Frontal cortex (tissue), 4 donors: Measurements from ENCODE around the gene ZBTB48. TPM values are rescaled to one million over a fixed set of nuclear protein-coding genes. Genes with fewer than 3 reads are reported as not detected.

Source experiments
- DNase-seq, 2 donors: peaks; one replicate each; pipeline ENCODE4 v3.0.0; 2012; ENCODE audit warnings: low spot score in 2 of 2
- FAIRE-seq: peaks from 2 replicates; lab custom pipeline; 2012; peaks lifted over from hg19 to GRCh38; lab: Jason Lieb, UNC
- total RNA-seq: library from RNA; depleted of rRNA; stranded (reverse); fragments of >200 nt; gene quantifications from one replicate; pipeline ENCODE4 v1.2.3, GENCODE V29; 2014
- donor health status: control.
- donor health status: control.
- donor health status: control.

The ZBTB48 gene
- total RNA-seq, 1 donor from 2014 or later, result 11.4 TPM

- no peak for DNase-seq
- no peak for FAIRE-seq
Measured at GRCh38 chr1:6603238-6603914, 23.6 kb downstream of the ZBTB48 start.

DNA sequence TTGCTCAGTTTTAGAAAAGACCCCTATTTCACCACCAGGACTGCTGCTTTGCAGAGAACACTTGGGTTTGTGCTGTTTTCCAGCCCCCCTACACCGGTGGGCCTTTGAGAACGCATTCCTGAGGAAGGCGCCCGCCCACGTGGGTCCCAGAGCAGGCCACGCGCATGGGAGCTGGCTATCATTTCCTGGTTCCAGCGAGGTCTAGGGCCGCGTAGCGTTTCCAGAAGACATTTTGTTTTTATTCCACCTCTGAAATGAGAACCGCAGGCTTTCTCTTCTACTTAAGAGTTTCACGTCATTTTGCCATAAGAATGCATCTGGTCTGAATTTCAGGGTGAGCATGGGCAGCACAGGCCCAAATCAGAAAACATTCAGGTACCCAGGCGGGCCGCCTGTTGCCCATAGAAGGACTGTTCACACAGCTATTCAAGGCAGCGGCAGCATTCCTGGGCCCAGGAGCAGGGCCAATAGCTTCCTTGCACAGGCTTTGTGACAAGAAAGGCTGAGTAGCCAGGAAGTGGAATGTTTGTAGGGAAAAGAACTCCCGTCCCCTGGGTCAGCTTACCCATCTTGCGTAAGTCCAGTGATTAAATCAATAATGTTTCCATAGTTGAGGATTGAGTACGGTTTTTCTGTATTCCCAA, 24.2 kb downstream of the ZBTB48 start:
- FAIRE-seq (no peak), DNase-seq (no peak)

- no peak for DNase-seq
- no peak for FAIRE-seq
Measured at GRCh38 chr1:6612641-6613360, 33.0 kb downstream of the ZBTB48 start.

- DNase-seq, result peak; percentile 98 to 100
- FAIRE-seq, result no peak
Measured at GRCh38 chr1:6613361-6614018, 33.7 kb downstream of the ZBTB48 start, which contains the start of gene PHF13. TSS of gene PHF13 (plus strand) at chr1:6613731. CDS start at chr1:6614067, 336 bp downstream.

DNA sequence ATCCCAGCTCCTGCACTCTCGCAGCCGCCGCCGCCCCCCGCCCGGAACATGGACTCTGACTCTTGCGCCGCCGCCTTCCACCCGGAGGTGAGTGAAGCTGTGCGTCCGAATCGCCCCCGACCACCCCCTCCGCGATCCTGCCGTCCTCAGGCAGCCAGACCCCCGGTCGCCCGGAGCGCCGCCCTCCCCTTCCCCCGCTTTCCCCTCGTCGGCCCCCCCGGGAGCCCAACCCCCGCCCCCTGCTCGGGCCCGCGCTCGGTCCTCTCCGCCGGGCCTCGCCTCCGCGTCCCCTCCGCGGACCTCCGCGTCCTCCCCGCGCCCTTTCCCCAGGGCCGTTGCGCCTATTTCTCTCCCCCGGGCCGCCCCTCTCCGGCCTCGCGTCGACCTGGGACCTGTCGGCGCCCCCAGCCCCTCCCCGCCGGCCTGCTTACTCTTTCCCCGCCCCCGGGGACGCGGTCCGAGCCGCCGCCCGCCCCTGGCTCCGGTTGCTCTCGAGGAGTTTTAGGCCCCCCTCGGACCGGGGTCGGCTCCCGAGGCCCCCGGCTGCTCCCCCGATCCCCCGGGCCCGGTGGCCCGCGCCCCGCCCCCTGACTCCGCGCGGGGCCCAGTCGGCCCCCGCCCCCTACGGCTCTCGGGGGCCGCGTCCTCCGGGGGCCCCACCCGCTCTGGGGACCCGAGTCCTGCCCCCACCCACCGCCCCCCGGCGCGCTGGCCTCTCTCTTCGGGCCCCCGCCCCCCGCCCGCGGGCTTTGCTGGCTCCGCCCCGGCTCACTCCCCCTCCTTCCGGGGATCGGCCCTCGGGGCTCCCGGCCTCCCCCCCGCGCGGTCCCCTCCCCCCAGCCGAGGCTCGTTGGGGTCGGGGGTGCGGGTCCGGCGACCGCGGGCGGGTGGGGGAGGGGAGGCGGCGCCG, 34.5 kb downstream of the ZBTB48 start:
- DNase-seq (peak; percentile 87 to 90), FAIRE-seq (no peak)

DNA sequence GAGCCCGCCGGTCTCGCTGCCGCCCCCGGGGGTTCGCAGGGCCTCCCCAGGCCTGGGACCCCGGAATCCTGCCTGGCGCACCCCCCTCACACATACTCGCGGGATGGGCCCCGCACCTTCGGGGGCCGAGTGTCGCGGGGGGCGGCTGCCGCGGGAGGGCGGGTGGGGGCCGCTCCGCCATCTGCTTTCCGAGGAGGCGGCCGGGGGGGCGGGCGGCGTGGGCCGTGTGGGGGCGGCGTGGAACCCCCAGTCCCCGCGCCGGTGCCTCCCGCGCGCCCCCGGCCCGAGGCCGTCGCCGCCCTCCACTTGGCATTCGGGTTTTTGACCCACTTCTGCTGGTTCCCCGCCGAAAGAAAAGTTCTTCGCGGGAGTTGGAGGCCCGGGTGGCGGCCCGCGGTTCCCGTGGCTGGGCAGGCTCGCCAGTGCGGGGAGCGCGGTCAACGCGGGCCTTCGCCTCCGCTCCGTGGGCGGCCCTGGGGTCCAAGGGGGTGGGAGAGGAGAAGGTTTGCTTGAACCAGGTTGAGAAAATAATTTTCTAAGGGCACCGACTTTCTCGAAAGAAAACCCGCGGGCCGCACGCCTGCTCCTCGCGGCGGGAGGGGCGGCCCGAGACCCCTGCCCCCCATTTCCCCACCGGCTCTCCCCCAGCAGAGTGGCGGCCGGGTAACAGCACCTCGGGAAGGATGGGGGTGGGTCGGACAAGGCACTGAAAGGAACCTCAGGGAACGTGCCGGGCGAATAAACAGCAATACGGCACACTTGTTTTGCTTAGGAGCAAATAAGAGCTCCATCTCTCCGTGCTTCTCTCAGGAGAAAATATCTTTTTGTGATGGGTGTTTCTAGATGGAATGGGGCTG, 35.4 kb downstream of the ZBTB48 start:
- FAIRE-seq (no peak), DNase-seq (peak; percentile 58 to 59)

GRCh38 chr1:6619045-6619444, 39.3 kb downstream of the ZBTB48 start:
- FAIRE-seq, result no peak
- DNase-seq, result no peak

DNA sequence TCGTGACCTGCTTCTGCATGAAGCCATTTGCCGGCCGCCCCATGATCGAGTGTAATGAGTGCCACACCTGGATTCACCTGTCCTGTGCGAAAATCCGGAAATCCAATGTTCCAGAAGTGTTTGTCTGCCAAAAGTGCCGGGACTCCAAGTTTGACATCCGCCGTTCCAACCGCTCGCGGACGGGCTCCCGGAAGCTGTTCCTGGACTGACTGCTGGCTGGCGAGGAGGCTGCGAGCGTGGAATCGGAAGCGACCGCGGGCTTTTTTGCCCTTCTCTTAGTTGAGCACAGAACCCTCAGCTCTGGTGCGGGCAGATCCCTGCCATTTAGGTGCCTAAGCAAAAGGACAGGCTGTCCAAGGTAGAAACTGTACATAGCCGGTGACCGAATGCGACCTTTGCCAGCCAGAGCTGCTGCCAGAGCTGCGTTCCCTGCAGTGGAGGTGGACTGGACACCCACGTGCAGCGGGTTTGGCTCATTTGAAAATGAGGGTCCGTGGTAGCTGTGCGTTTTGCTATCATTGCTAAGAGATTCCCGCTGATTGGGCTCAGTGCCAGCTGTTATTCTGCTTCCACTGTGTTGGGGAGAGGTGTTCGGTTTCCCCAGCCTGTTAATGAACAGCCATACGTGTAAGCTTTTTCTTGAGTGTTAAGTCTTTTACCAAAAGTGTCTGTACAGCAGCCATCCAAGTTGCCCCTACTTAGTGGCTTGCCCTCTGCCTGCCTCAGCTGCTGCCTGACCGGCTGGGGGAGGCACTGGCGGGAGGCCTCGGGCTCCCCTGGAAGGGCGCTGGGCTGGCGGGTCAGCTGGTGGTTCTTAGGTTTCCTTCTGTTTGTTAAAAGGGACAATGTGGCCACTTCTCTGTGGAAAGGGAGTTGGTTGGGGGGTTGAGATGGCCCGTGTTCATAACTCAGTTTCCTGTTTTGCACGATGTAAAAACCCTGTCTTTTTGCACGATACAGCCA, 41.9 kb downstream of the ZBTB48 start:
- FAIRE-seq (no peak), DNase-seq (no peak)

- FAIRE-seq (no peak), DNase-seq (no peak)
Measured at GRCh38 chr1:6622396-6623152, 42.8 kb downstream of the ZBTB48 start.

GRCh38 chr1:6623269-6623965, 43.6 kb downstream of the ZBTB48 start:
- FAIRE-seq (no peak), DNase-seq (no peak)

- peak; percentile 90 to 93 for DNase-seq
- FAIRE-seq, result no peak
Measured at GRCh38 chr1:6624710-6625583, 45.2 kb downstream of the ZBTB48 start, which contains the start of gene THAP3. TSS of gene THAP3 (plus strand) at chr1:6624868. CDS start at chr1:6625219, 351 bp downstream.

- FAIRE-seq (no peak), DNase-seq (no peak)
Measured at GRCh38 chr1:6625584-6626149, 45.9 kb downstream of the ZBTB48 start.

- DNase-seq (no peak), FAIRE-seq (no peak)
Measured at GRCh38 chr1:6627031-6627430, 47.2 kb downstream of the ZBTB48 start.

DNA sequence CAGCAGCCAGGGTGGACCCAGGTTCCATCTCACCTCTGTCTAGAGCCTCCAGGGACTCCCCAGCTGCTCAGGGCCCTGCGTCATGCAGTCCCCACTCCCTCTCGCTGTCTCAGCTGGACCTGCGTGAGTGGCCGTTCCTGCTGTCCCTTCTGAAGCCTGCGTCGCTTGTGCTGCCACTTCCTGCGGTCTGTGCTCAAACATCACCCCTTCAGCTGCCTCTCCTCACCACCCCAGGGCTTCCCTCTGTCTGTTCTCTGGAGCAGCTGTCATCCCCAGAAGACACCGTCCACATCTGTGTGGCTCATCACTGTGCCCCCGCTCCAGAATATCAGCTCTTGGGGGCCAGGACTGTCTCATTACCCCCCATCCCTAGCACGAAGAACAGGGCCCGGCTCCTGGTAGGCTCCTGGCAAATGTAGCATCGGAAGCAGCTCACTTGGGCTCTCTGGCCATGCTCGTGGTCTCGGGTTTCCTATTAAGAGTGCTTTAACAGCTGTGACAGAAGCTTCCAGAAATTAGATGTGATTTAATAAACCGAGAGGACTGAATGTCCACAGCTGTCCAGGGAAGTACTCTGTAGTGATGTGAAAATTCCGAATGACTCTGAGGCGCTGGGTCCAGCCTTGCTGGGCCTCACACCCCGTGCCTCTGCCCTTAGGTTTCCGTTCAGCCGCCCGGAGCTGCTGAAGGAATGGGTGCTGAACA, 48.2 kb downstream of the ZBTB48 start:
- no peak for DNase-seq
- no peak for FAIRE-seq
